ENCODE data around the gene ZNF451. TPM values are rescaled to one million over a fixed set of nuclear protein-coding genes. Genes with fewer than 3 reads are reported as not detected.

The ZNF451 gene
- total and polyA plus RNA-seq, 2 donors (not counting 3 experiments of a cell fraction or from before 2014, with no cell fraction given) = 9.9 to 64.4 TPM

- no peak for TF ChIP-seq FOS (IDR thresholded peaks at IDR 0.05; ENCODE audit: borderline replicate concordance, insufficient read depth, low read length)
- no peak for TF ChIP-seq JUN (IDR thresholded peaks at IDR 0.05; ENCODE audit: borderline replicate concordance, insufficient read depth, insufficient read length, low read depth)
- TF ChIP-seq EZH2 (IDR thresholded peaks at IDR 0.05; ENCODE audit: borderline replicate concordance, low read depth, low read length, severe bottlenecking) = no peak
- no peak for TF ChIP-seq POLR2A (IDR thresholded peaks at IDR 0.05; ENCODE audit: low read depth, low read length)
- no peak for TF ChIP-seq MAX (IDR thresholded peaks at IDR 0.05; ENCODE audit: insufficient read depth, insufficient read length)
- no peak for TF ChIP-seq POLR2AphosphoS5 (IDR thresholded peaks at IDR 0.05; ENCODE audit: insufficient read depth, low read depth, low read length)
- no peak for TF ChIP-seq CTCF (IDR thresholded peaks at IDR 0.05; ENCODE audit: extremely low read depth in 1 of 2, insufficient read depth in 1 of 2, low read depth in 1 of 2, low read length in 2 of 2)
- TF ChIP-seq GATA2 (IDR thresholded peaks at IDR 0.05; ENCODE audit: insufficient read depth, insufficient read length, low read depth, low read length) = no peak
- no peak for TF ChIP-seq MYC (IDR thresholded peaks at IDR 0.05; ENCODE audit: low read depth, low read length)
- Histone ChIP-seq H3K4me2 (ENCODE audit: insufficient read depth, low read length) (no peak overlapping the region), H2AFZ (ENCODE audit: low read depth, low read length) (no peak overlapping the region), H3K36me3 (ENCODE audit: control insufficient read depth in 2 of 2, extremely low read depth in 1 of 2, insufficient read depth in 2 of 2, low read length in 2 of 2) (peaks cover 26 to 35% of the 10 kb centered on the region in 2 experiments), H3K4me3 (replicated peaks in 1 of 3; ENCODE audit: insufficient read depth in 1 of 3, low read depth in 1 of 3, low read length in 3 of 3) (no peak overlapping the region), H3K4me1 (ENCODE audit: control insufficient read depth, extremely low read depth, insufficient read depth, low read length) (no peaks in the 10 kb centered on the region), H3K27ac (ENCODE audit: insufficient read depth, low read depth, low read length) (no peak overlapping the region), H3K9me1 (replicated peaks; ENCODE audit: control insufficient read depth, extremely low read depth, insufficient read depth, low read length) (peaks cover 3% of the 10 kb centered on the region), H4K20me1 (replicated peaks; ENCODE audit: control insufficient read depth, extremely low read depth, insufficient read depth, low read length) (peaks cover 11% of the 10 kb centered on the region), H3K79me2 (ENCODE audit: control insufficient read depth, insufficient read depth, low read length) (peaks cover 71% of the 10 kb centered on the region), H3K9me3 (replicated peaks; ENCODE audit: control insufficient read depth, insufficient read depth, low read length) (no peaks in the 10 kb centered on the region), H3K27me3 (ENCODE audit: control insufficient read depth in 2 of 2, insufficient read depth in 2 of 2, low read length in 2 of 2) (no peaks in the 10 kb centered on the region), H3K9ac (replicated peaks; ENCODE audit: extremely low read depth, insufficient read depth, low read length) (no peak overlapping the region)
- ChIA-PET POLR2A (no interaction called here), CTCF (interaction anchor here (0.7 kb wide), 2 partner anchors 119 to 212 kb away, joined by 3 read pairs; partner anchors contain the start of gene RAB23)
- intact Hi-C loops (cut with micrococcal nuclease) = no loop called here
- dilution Hi-C loops (cut with MboI; ENCODE audit: extremely low pct_ligation_motif_present, low sequenced_read_pairs) = no loop called here
- BruUV-seq (replicated peaks) = no TSS peak
- DNase-seq (ENCODE audit: low read depth, low spot score) = no peak
- FAIRE-seq = no peak
These were observed 13.0 kb downstream of the ZNF451 start for GRCh38 chr6:57102976-57103375.
